Peyer's patch (tissue), 4 donors: ENCODE measurements around the gene MANSC1.

Experiments used
- CTCF ChIP-seq, 6 experiments: fragments of 450-650 bp in 4 of 6; fragments of 200-600 bp in 2 of 6; sonication (generic) in 1 of 6; IDR thresholded peaks; one replicate each; pipeline ENCODE4 v1.5.1; 2017 to 2019; ENCODE audit warnings: antibody characterized with exemption in 6 of 6, mild to moderate bottlenecking in 3 of 6, moderate library complexity in 1 of 6
- POLR2A ChIP-seq, 2 donors: fragments of 450-650 bp; IDR thresholded peaks; one replicate each; pipeline ENCODE4 v1.5.1; 2017; ENCODE audit warnings: antibody characterized with exemption in 2 of 2, mild to moderate bottlenecking in 2 of 2, moderate library complexity in 2 of 2

- no peak for TF ChIP-seq CTCF (IDR thresholded peaks at IDR 0.05)
- no peak for TF ChIP-seq POLR2A (IDR thresholded peaks at IDR 0.05)
Observed at GRCh38 chr12:12336049-12336411, 14.0 kb downstream of the MANSC1 start.
